Activated naive CD4-positive, alpha-beta T cell (primary cell): Measurements from ENCODE around the gene NCOR2.
A peak's percentile ranks its signal among the peaks of the same experiment; 100 is the strongest.

Source experiments
- DNase-seq, 4 experiments: peaks; one replicate each; lab custom pipeline; 2025; lab: John Stamatoyannopoulos, UW

NCOR2 gene

GRCh38 chr12:124559182-124560017, 8.0 kb downstream of the NCOR2 start:
- no peak for DNase-seq

- no peak for DNase-seq
Measured at GRCh38 chr12:124558313-124558712, 9.1 kb downstream of the NCOR2 start.

GRCh38 chr12:124557518-124558223, 9.7 kb downstream of the NCOR2 start:
- DNase-seq = no peak

- DNase-seq = no peak
Measured at GRCh38 chr12:124556896-124557501, 10.4 kb downstream of the NCOR2 start.

GRCh38 chr12:124556074-124556466, 11.3 kb downstream of the NCOR2 start:
- DNase-seq = no peak

- no peak for DNase-seq
Measured at GRCh38 chr12:124555168-124556073, 12.0 kb downstream of the NCOR2 start.

- DNase-seq = no peak
Measured at GRCh38 chr12:124554429-124555029, 12.9 kb downstream of the NCOR2 start.

- peak in 1 of 4 experiments; percentile 27 for DNase-seq
Measured at GRCh38 chr12:124553862-124554428, 13.5 kb downstream of the NCOR2 start.

GRCh38 chr12:124551268-124552144, 15.9 kb downstream of the NCOR2 start:
- no peak for DNase-seq

GRCh38 chr12:124550123-124551089, 17.0 kb downstream of the NCOR2 start:
- no peak for DNase-seq

- no peak for DNase-seq
Measured at GRCh38 chr12:124549629-124550028, 17.8 kb downstream of the NCOR2 start.

GRCh38 chr12:124548854-124549378, 18.5 kb downstream of the NCOR2 start:
- DNase-seq = no peak

- no peak for DNase-seq
Measured at GRCh38 chr12:124547626-124548025, 19.8 kb downstream of the NCOR2 start.

GRCh38 chr12:124545508-124546418, 21.6 kb downstream of the NCOR2 start:
- no peak for DNase-seq

- DNase-seq = no peak
Measured at GRCh38 chr12:124544983-124545382, 22.4 kb downstream of the NCOR2 start.

GRCh38 chr12:124544311-124544970, 23.0 kb downstream of the NCOR2 start:
- no peak for DNase-seq
